Sigmoid colon (tissue), 4 donors: Measurements from ENCODE around the gene VTCN1.

Source experiments
- CTCF ChIP-seq, 4 experiments: fragments of 450-650 bp in 3 of 4; fragments of 200-600 bp in 1 of 4; IDR thresholded peaks; one replicate each; pipeline ENCODE4 v1.5.1; 2016 to 2019; ENCODE audit warnings: antibody characterized with exemption in 4 of 4, mild to moderate bottlenecking in 3 of 4, moderate library complexity in 2 of 4
- POLR2A ChIP-seq, 2 donors: fragments of 450-650 bp; IDR thresholded peaks; one replicate each; pipeline ENCODE4 v1.6.1; 2016; ENCODE audit warnings: antibody characterized with exemption in 2 of 2, mild to moderate bottlenecking in 2 of 2, moderate library complexity in 2 of 2
- POLR2AphosphoS5 ChIP-seq, 4 donors: sonication (generic); formaldehyde crosslinking; IDR thresholded peaks; one replicate each; pipeline ENCODE4 v1.6.1; 2017; ENCODE audit warnings: antibody characterized with exemption in 4 of 4

- TF ChIP-seq CTCF (IDR thresholded peaks at IDR 0.05) (no peak), POLR2AphosphoS5 (IDR thresholded peaks at IDR 0.05) (no peak), POLR2A (IDR thresholded peaks at IDR 0.05) (no peak)
These were observed 35.9 kb downstream of the VTCN1 start for GRCh38 chr1:117174851-117175250.
